ENCODE measurements around the gene PSD. TPM values are rescaled to one million over a fixed set of nuclear protein-coding genes. Genes with fewer than 3 reads are reported as not detected.

Gene PSD
- total RNA-seq, 1 experiment from 2014 or later = 3.4 TPM

DNA sequence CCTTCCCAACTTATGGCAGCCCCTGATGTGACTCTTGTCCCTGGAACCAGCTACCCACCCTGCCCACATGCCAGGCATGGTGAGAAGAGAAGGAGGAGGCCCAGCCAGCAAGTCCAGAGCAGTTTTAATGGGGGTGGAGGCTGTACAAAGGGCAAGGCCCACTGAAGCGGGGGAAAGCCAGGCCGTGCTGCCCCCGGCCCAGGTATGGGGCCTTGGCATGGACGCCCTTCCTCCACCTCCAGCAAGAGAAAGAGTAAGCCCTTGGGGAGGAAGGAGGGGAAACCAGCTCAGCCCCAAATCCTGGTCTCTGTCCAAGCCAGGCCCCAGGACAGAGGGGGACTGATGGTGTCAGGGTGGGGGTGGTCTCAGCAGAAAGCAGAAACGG is 16.1 kb downstream of the PSD start:
- TF ChIP-seq, protein P1, sequence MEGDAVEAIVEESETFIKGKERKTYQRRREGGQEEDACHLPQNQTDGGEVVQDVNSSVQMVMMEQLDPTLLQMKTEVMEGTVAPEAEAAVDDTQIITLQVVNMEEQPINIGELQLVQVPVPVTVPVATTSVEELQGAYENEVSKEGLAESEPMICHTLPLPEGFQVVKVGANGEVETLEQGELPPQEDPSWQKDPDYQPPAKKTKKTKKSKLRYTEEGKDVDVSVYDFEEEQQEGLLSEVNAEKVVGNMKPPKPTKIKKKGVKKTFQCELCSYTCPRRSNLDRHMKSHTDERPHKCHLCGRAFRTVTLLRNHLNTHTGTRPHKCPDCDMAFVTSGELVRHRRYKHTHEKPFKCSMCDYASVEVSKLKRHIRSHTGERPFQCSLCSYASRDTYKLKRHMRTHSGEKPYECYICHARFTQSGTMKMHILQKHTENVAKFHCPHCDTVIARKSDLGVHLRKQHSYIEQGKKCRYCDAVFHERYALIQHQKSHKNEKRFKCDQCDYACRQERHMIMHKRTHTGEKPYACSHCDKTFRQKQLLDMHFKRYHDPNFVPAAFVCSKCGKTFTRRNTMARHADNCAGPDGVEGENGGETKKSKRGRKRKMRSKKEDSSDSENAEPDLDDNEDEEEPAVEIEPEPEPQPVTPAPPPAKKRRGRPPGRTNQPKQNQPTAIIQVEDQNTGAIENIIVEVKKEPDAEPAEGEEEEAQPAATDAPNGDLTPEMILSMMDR (conservative IDR thresholded peaks at IDR 0.05) = no peak
- Histone ChIP-seq H3K23me2 (ENCODE audit: insufficient read length, low read depth, low read length, poor library complexity, severe bottlenecking) (no peaks in the 10 kb centered on the region), H2BK120ac (ENCODE audit: low read depth, low read length, poor library complexity, severe bottlenecking) (no peak overlapping the region), H3K14ac (ENCODE audit: insufficient read depth, low read length) (no peak overlapping the region), H2BK5ac (ENCODE audit: insufficient read length, low read length) (no peak overlapping the region), H3K79me1 (ENCODE audit: insufficient read depth, low read depth, low read length, poor library complexity, severe bottlenecking) (no peaks in the 10 kb centered on the region), H2BK20ac (ENCODE audit: low read depth, low read length, poor library complexity, severe bottlenecking) (no peak overlapping the region), H4K5ac (ENCODE audit: insufficient read length, low read depth, low read length) (no peak overlapping the region), H3K4ac (ENCODE audit: low read depth, low read length) (no peak overlapping the region), H3K18ac (ENCODE audit: insufficient read length, low read depth, low read length) (no peak overlapping the region), H3K4me1 (ENCODE audit: insufficient read depth, low read length) (no peaks in the 10 kb centered on the region), H3T11ph (ENCODE audit: low read length) (no peak overlapping the region), H3K27me3 (ENCODE audit: insufficient read depth, low read length) (peaks cover 2% of the 10 kb centered on the region; the same call in 1 of the 2 replicates), H4K91ac (ENCODE audit: insufficient read length, low read depth, low read length) (no peak overlapping the region), H4K20me1 (ENCODE audit: control insufficient read depth, insufficient read depth, insufficient read length) (no peaks in the 10 kb centered on the region), H3K56ac (ENCODE audit: insufficient read length, low read depth, low read length) (no peak overlapping the region), H2BK12ac (ENCODE audit: insufficient read length, low read depth, low read length) (no peak overlapping the region), H3K27ac (ENCODE audit: insufficient read length, low read depth, low read length) (no peak overlapping the region), H3K9ac (ENCODE audit: extremely low read depth, insufficient read length, low read length) (no peak overlapping the region), H2AFZ (ENCODE audit: low read length) (no peak overlapping the region), H2AK5ac (ENCODE audit: insufficient read length, low read length) (no peak overlapping the region), H3K9me3 (ENCODE audit: control insufficient read depth, low read depth, low read length) (no peaks in the 10 kb centered on the region), H4K8ac (replicated peaks; ENCODE audit: insufficient read length, low read depth, low read length) (no peak overlapping the region), H3K79me2 (ENCODE audit: insufficient read depth, low read length) (no peaks in the 10 kb centered on the region), H3K4me2 (ENCODE audit: insufficient read depth, insufficient read length, low read length) (no peak overlapping the region), H2BK15ac (ENCODE audit: low read depth, low read length) (no peak overlapping the region), H3K23ac (ENCODE audit: insufficient read length, low read depth, low read length) (no peak overlapping the region)
- Mint-ChIP-seq H3K36me3 (ENCODE audit: insufficient read depth in 1 of 3, low read depth in 3 of 3) (peaks cover 1 to 27% (median 19%) of the 10 kb centered on the region in 3 experiments; a peak in 5 of 7 replicates), H3K9me3 (no peaks in the 10 kb centered on the region), H3K4me3 (no peak overlapping the region; a peak in 1 of 5 replicates), H3K4me1 (peaks cover 3 to 12% of the 10 kb centered on the region in 2 experiments), H3K27me3 (ENCODE audit: low read depth) (peaks cover 48% of the 10 kb centered on the region), H3K27ac (no peak overlapping the region)
- no peak for DNase-seq
- no CpG with 5 or more reads among the region's 5 CpGs for WGBS (ENCODE audit: extremely low coverage, insufficient read length, low lambda C conversion rate)

All from H9 (cell line).